ENCODE measurements around the gene UBAC2.

DNA sequence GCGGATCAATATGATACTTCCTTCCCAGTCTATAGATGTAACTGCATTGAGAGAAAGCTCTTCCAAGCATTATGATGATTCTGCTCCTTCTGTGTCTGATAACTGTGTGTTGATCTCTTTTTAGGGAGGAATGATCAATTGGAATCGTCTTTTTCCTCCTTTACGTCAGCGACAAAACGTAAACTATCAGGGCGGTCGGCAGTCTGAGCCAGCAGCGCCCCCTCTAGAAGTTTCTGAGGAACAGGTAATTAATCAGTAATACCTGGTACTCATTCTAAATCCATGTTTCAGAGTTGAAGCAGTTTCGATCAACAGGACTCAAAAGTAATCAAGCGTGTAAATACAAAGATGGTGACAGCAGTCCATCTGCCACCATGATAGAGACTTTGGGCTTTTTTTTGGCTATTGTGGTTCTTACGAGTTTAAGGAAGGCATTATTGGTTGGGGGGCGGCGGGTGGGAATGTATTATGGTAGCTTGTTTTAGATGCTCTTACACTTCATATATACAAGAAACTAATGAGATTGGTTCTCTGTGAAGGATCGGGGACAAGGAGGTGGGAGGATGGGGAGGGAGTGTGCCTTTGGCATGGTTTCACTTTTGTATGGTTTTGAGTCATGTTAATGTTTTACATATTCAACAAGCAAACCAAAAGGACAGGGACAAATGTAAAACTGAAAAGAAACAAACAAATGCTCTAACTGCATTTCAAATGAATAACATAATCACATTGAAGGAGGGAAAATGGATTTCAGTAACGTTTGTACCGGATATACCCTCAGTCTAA, 167.2 kb downstream of the UBAC2 start:
- TF ChIP-seq, protein P1, sequence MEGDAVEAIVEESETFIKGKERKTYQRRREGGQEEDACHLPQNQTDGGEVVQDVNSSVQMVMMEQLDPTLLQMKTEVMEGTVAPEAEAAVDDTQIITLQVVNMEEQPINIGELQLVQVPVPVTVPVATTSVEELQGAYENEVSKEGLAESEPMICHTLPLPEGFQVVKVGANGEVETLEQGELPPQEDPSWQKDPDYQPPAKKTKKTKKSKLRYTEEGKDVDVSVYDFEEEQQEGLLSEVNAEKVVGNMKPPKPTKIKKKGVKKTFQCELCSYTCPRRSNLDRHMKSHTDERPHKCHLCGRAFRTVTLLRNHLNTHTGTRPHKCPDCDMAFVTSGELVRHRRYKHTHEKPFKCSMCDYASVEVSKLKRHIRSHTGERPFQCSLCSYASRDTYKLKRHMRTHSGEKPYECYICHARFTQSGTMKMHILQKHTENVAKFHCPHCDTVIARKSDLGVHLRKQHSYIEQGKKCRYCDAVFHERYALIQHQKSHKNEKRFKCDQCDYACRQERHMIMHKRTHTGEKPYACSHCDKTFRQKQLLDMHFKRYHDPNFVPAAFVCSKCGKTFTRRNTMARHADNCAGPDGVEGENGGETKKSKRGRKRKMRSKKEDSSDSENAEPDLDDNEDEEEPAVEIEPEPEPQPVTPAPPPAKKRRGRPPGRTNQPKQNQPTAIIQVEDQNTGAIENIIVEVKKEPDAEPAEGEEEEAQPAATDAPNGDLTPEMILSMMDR (IDR thresholded peaks at IDR 0.05; ENCODE audit: borderline replicate concordance, extremely low read depth, low read length, poor library complexity, severe bottlenecking): no peak
- no peak for TF ChIP-seq EZH2 (IDR thresholded peaks at IDR 0.05; ENCODE audit: borderline replicate concordance, low read depth, low read length, severe bottlenecking)

Data from DND-41 (cell line).